T47D (cell line): ENCODE data around the gene BCL2L2.

Source experiments
- DNase-seq, 2 experiments: peaks; one replicate each; pipeline versions ENCODE4 v3.0.0 to v3.0.0-alpha.2; 2011 to 2012; ENCODE audit warnings: low read depth in 1 of 2, low spot score in 1 of 2
- JUND ChIP-seq: IDR thresholded peaks from 2 replicates; pipeline ENCODE4 v1.6.1; 2012; ENCODE audit warnings: low read depth
- in situ Hi-C: cut with HindIII; loops from 2 replicates; pipeline ENCODE4 v1.10.0; 2016; ENCODE audit warnings: low sequenced_read_pairs, low pct_unique_long_range_greater_than_20kb

BCL2L2 gene

DNA sequence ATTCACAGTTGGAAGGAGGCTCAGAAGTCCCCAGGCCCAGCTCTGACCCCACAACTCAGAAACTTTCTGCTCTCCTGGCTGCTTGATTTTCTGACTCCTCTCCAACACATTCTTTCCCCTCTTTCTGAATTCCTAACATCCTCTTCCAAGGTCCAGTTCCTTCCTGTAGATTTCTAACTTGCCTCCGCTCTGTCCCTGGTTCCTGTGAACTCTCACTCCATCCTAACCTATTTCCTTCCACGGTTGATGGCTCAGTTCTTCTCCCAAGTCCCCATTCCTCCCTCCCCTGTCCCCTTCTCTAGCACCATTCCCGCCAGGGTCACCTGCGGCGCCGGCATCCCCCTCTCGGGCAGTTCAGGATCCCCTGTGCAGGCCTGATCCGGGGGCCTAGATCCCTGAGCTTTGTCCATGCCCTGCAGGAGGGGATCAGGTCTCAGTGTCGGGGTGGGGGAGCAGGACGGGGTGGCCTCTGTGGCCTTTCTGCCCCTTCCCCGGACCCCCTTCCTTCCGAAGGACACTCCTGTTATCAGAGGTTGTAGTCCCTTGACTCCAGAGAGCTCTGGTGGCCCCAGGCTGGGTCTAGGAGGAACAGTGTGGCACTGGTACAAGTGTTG is 52.0 kb downstream of the BCL2L2 start:
- in situ Hi-C loops, result no loop called here
- TF ChIP-seq JUND, result no peak
- DNase-seq, result no peak

DNA sequence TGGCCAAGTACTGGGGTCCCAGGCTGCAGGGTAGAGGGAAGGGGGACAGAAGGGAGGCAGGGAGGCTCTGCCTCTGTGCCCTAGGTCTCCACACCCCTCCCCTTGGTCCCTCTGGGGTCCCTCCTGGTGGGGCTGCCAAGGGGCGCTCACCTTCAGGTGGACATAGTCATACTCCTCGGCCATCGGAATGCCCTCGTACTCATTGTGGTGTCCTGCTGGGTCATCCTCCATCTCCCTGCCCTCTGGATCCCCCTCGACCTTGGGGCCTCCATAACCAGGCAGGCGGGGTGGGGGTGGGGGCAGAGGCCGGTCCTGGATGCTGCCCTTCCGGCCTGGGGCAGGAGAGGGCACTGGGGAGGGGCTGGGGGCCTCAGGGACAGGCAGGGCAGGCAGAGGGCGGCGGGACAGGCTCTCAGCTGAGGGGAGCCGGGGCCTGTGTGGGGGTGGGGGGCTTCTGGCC is 52.6 kb downstream of the BCL2L2 start:
- DNase-seq, result no peak
- TF ChIP-seq JUND, result no peak
- in situ Hi-C loops, result no loop called here

DNA sequence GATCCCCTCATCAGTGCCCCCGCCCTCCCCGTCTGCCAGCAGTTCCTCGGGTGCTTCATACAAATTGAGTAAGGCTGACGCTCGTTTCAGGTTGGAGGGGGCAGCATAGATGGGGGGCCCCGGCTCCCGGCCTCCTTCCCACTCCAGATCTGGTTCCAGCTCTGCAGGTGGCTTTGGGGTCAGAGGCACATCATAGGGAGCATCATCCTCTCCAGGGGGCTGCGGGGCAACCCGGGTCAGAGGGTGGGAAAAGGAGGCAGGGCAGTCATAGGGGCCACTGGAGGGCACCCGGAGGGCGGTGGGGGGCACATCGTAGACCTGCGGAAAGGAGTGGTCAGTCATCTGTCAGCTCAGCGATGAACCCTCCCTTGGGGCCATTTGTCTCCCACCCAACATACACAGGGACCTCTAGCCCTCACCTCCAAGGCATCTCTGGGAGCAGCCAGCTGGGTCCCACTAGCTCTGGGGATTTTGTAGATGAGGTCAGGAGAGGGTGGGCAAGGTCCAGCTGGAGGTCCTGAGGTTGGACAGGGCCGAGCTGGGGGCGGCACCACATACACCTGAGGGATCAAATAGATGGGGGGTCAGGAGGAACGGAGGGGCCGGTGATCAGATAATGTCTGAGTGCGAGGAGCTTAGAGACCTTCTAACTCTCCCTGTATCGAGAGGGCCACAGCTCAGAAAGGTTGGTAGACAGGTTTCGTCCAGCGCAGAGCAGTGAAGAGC is 53.3 kb downstream of the BCL2L2 start:
- in situ Hi-C loops, result no loop called here
- no peak for DNase-seq
- no peak for TF ChIP-seq JUND

DNA sequence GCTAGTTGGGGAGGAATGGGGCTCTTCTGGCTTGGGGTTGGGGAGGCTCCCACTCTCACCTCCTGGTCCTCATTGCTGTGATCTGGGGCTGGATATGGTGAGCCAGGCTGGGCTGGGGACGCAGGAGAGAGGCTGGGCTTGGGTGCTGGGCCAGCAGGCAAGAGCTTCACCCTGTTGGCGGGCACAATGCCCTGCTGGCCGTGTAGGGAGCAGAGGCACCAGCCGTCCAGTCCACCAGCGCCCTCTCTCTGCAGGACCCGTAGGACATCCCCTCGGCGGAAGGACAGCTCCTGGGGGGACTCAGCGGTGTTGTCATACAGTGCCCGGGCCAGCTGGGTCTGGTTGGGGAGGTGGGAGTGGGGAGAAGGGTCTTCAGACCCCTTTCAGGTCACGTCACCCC is 53.9 kb downstream of the BCL2L2 start:
- in situ Hi-C loops, result no loop called here
- no peak for TF ChIP-seq JUND
- no peak for DNase-seq

DNA sequence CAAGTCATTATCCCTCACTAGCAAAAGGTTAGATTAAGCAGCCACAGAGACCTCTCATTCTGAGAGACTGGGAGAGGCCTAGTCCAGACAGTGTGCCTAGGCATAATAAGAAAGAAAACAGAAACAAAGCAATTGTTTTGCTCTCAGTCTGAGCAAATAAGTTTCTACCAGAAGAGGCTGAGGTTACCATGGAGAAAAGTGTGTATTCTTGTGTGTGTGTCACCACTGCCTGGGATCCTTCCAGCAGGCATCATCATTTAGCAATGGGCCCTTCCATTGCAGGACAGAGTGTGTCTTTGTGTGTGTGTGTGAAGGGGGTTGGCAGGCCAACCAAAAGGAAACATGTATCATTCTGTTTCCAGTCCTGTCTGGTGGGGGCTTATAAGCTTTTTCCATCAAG is 54.7 kb downstream of the BCL2L2 start:
- in situ Hi-C loops, result no loop called here
- no peak for TF ChIP-seq JUND

More for the DNA sequence above, 54.7 kb downstream of the BCL2L2 start:
- no peak for DNase-seq
